ENCODE results near the gene GAREM1. TPM values are rescaled to one million over a fixed set of nuclear protein-coding genes. Genes with fewer than 3 reads are reported as not detected.

Gene GAREM1
- total and polyA plus RNA-seq, 2 of the 8 experiments (the other 6 are each of a cell fraction or from before 2014, with no cell fraction given), result 3.6 to 9.2 TPM

GRCh38 chr18:32427084-32427900, 43.4 kb downstream of the GAREM1 start:
- no peaks in the 10 kb centered on the region for H3K79me1 ChIP-seq (ENCODE audit: low read depth, low read length)
- peak; percentile 7 for FAIRE-seq
- no peak overlapping the region for H2BK12ac ChIP-seq (ENCODE audit: low read depth, low read length)
- 89% methylated on average over 4 of the region's 4 CpGs; no CpG with 5 or more reads in 1 of the 2 experiments for WGBS, 2 experiments (ENCODE audit: extremely low coverage in 1 of 2, insufficient coverage in 1 of 2, insufficient read length in 1 of 2, insufficient replicate concordance in 2 of 2, low coverage in 1 of 2, low lambda C conversion rate in 2 of 2, missing lambda C conversion rate in 1 of 2)
- no peaks in the 10 kb centered on the region for H3K27me3 ChIP-seq (replicated peaks in 1 of 4; ENCODE audit: control insufficient read depth in 3 of 4, extremely low read depth in 1 of 4, insufficient read depth in 3 of 4, low read length in 3 of 4)
- no peak overlapping the region for H3K18ac ChIP-seq (ENCODE audit: extremely low read depth, low read length)
- no peak overlapping the region for H4K5ac ChIP-seq (ENCODE audit: insufficient read length, low read depth, low read length)
- H3K79me2 ChIP-seq (ENCODE audit: control insufficient read depth in 1 of 2, insufficient read depth in 2 of 2, low read length in 2 of 2), result peaks cover 0 to 16% of the 10 kb centered on the region in 2 experiments; a peak in 3 of 4 replicates
- no peak for DNase-seq (ENCODE audit: low read depth in 1 of 2, low spot score in 2 of 2)
- no peak overlapping the region for H3K23ac ChIP-seq (ENCODE audit: insufficient read length)
- H3K14ac ChIP-seq (ENCODE audit: insufficient read length), result no peak overlapping the region
- H3K56ac ChIP-seq (replicated peaks; ENCODE audit: insufficient read length, low read depth, low read length), result no peak overlapping the region
- H3K9ac ChIP-seq (replicated peaks in 1 of 4; ENCODE audit: extremely low read depth in 1 of 4, low read depth in 3 of 4, low read length in 3 of 4), result no peak overlapping the region
- no peak overlapping the region for H2BK20ac ChIP-seq (ENCODE audit: low read length)
- no peak overlapping the region for H3K27ac ChIP-seq (ENCODE audit: low read depth, low read length)
- no peak overlapping the region for H2AFZ ChIP-seq (ENCODE audit: low read length)
- H4K20me1 ChIP-seq (replicated peaks in 1 of 2; ENCODE audit: control insufficient read depth in 1 of 2, insufficient read depth in 2 of 2, low read length in 2 of 2), result no peaks in the 10 kb centered on the region
- no peak overlapping the region for H2BK5ac ChIP-seq (ENCODE audit: low read depth, low read length)
- no peak overlapping the region for H4K91ac ChIP-seq (replicated peaks; ENCODE audit: insufficient read length, low read length)
- ChIA-PET POLR2A (ENCODE audit: partially characterized antibody) (interaction anchor here (0.7 kb wide), 1 partner anchor 8 kb away, joined by 3 read pairs; no protein-coding TSS in a partner anchor), CTCF (ENCODE audit: partially characterized antibody) (interaction anchor here (0.6 to 2.5 kb wide), 6 partner anchors 12 to 134 kb away, joined by 3 to 9 read pairs (median 4); no protein-coding TSS in a partner anchor)
- H2AK5ac ChIP-seq (ENCODE audit: low read depth, low read length), result no peak overlapping the region
- no peak overlapping the region for H3K4me3 ChIP-seq (ENCODE audit: extremely low read depth in 1 of 4, insufficient read depth in 2 of 4, low read depth in 3 of 4, low read length in 4 of 4)
- H2BK15ac ChIP-seq (ENCODE audit: low read length), result no peak overlapping the region
- no peaks in the 10 kb centered on the region for H3K9me3 ChIP-seq (ENCODE audit: insufficient read depth in 2 of 2, low read depth in 1 of 2, low read length in 1 of 2)
- no peaks in the 10 kb centered on the region; a peak in 1 of 7 replicates for H3K4me1 ChIP-seq (replicated peaks in 1 of 4; ENCODE audit: control insufficient read depth in 3 of 4, insufficient read depth in 4 of 4, low read length in 3 of 4)
- H3K36me3 ChIP-seq (ENCODE audit: control insufficient read depth in 2 of 4, insufficient read depth in 4 of 4, low read length in 3 of 4), result no peaks in the 10 kb centered on the region
- H4K8ac ChIP-seq (ENCODE audit: extremely low read depth, insufficient read depth, low read length), result no peak overlapping the region
- H2BK120ac ChIP-seq (replicated peaks; ENCODE audit: low read depth, low read length), result no peak overlapping the region
- no peak overlapping the region for H3K4me2 ChIP-seq (ENCODE audit: insufficient read depth in 1 of 2, low read depth in 2 of 2, low read length in 2 of 2)
- no peak overlapping the region for H3K4ac ChIP-seq (replicated peaks; ENCODE audit: insufficient read length, low read depth, low read length)
- H3K23me2 ChIP-seq (ENCODE audit: low read depth, low read length), result no peaks in the 10 kb centered on the region
- no peak for TF ChIP-seq ATF2 (IDR thresholded peaks at IDR 0.05; ENCODE audit: low read length)
- no peak for TF ChIP-seq EZH2 (IDR thresholded peaks at IDR 0.05; ENCODE audit: low read depth, low read length, severe bottlenecking)
- no peak for TF ChIP-seq PHF8 (conservative IDR thresholded peaks at IDR 0.05; ENCODE audit: low read depth, low read length)
- no peak for TF ChIP-seq SIRT6 (IDR thresholded peaks at IDR 0.05; ENCODE audit: low read length)
- TF ChIP-seq POU5F1 (IDR thresholded peaks at IDR 0.05; ENCODE audit: low read depth, low read length), result no peak
- no peak for TF ChIP-seq RXRA (IDR thresholded peaks at IDR 0.05; ENCODE audit: insufficient read depth, low read depth, low read length)
- no peak for TF ChIP-seq CTBP2 (IDR thresholded peaks at IDR 0.05; ENCODE audit: borderline replicate concordance, insufficient read depth, insufficient read length, low read length)
- no peak for TF ChIP-seq HDAC6 (IDR thresholded peaks at IDR 0.05; ENCODE audit: low read depth, low read length)
- no peak for TF ChIP-seq RBBP5 (IDR thresholded peaks at IDR 0.05; ENCODE audit: borderline replicate concordance, low read depth, low read length)
- no peak for TF ChIP-seq ZNF274 (IDR thresholded peaks at IDR 0.05; ENCODE audit: borderline replicate concordance, extremely low read depth, low read length)

All from H1 (cell line).